Stromal cell of bone marrow (primary cell): Measurements from ENCODE around the gene MRPS23.

Experiments
- DNase-seq: peaks from one replicate; pipeline ENCODE4 v3.0.0-alpha.2; 2012; ENCODE audit warnings: low read depth

Gene MRPS23

DNA sequence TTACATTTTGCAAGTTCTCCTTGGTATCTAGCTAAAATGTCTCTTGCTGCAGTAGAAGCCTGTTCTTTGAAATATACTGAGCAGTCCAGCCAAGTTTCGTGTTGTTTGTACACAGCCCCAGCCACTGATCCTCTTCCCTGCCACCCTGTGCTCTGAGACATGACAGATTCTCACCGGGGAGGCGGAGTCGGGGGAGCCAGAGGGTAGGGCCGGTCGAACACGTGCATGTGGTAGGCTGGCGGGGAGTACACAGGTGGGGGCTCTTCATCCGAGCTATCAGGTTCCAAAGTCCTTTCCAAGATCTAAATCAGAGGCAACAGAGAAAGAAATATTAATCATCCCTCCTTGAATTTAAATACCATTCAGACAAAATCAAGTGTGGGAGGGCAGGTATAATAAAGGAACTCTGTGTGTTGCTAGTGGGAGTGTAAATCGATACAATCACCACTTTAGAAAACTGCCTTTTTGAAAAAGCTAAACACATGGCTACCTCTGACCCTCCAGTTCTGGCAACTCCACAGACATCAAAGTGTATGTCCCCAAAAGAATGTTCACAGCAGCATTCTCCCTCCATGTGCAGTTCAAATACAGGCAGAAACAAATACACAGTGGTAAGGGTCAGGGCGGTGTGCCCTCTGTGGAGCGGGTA lies 29.7 kb upstream of the MRPS23 start:
- no peak for DNase-seq

DNA sequence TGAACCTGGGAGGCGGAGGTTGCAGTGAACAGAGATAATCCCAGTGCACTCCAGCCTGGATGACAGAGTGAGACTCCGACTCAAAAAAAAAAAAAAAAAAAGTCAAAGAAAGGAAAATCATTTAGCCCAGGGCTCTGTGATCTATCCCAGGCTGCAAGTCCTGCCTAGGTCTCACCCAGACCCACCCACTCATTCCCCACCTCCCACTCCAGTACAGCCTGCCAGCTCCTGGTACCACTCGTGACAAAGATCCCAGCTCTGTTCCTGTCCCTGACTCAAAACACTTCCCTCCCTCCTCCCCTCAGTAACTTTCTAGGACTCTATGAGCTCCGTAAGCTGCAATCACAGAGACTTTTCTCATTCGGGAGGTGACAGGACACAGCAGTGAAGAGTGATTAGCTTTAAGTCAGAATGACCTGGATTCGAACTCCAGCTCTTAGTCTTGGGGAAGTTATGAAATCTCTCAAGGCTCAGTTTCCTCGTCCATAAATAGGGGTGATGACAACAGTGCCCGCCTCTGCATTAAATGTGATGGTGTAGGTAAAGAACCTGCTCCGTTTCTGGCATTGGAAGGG lies 28.0 kb upstream of the MRPS23 start:
- no peak for DNase-seq

DNA sequence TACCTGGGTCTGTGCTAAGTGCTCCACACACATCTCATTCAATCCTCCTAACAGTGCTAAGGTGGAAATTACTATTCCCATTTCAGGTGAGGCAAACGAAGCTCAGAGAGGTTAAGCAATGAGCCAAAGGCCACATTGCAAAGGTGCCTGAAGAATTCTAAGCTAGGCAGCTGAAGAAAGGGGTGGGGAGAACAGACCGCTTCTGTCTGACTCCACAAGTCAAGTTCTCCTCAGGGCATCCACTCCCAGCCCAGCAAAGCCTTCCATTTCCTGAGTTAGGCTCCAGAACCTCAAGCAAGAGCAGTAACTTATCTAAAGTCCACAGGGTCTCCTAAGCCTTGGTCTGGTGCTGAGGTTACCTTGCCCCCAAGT lies 27.0 kb upstream of the MRPS23 start:
- no peak for DNase-seq

DNA sequence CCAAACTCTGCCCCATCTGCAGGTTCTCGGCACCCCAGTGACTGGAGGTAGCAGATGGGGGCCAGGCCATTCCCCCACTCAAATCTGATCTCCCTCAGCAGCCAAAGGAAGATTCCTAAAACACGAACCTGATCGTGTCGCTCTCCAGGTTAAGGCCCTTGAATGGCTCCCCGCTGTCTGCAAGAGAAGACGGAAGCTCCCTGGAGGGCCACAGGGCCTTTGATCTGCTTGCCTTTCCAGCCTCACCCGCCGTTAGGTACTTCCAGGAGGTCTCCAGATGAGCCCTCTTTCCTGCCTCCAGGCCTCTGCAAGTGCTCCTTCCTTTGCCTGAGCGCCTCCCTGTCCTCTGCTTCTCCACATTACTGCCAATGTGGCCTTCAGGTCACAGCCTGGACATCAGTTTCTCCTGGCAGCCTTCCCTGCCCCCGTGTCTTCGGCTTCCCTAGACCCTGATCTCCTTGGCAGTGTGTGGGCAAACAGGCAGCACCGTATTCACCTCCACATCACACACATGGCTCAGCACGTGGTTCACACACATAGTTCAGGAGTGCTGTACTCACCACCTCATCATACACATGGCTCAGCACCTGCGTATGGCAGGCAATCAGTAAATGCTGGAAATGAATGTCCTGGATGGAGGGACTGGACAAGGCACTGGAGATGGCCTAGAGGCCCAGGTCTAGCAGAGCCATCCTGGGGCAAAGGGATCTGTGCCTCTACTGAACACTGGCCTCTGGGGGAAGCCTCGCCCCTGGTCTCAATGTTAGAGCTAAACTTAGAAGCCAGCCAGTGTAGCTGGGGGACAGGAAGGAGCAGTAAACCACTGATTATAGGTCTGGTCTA lies 26.4 kb upstream of the MRPS23 start:
- no peak for DNase-seq

DNA sequence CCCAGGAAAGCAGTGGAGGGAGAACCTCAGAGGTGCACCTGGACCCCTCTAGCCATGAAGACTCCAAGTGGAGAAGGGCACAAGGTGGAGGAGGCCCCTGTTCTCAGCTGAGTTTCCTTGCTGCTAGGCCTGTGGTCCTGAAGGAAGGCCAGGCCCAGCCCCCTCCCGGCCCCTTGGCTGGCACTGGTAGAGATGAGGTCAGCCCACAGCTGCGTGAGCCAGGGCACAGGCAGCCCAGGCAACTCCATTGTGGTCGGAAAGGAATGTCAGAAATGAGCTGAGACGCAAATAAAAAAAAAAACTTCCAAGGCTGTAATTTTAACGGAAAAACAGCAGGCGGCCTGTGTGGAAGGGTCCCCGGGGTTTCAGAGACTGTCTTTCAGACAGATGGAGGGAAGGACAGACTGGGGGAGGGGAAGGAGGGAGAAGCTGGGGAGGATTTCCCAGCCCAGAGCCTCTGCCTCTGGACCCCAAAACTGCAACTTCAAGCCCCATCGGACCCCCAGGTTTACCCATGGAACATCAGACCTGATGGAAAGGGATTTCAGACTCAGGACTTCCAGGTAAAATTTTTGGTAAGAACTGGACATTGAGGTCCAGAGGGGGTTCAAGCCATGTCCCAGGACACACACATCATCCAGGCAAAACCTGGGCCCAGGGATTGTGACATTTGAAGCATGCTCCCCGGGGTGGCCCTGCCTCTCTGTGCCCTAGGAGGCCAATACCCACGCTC lies 25.6 kb upstream of the MRPS23 start:
- DNase-seq: peak; percentile 94

DNA sequence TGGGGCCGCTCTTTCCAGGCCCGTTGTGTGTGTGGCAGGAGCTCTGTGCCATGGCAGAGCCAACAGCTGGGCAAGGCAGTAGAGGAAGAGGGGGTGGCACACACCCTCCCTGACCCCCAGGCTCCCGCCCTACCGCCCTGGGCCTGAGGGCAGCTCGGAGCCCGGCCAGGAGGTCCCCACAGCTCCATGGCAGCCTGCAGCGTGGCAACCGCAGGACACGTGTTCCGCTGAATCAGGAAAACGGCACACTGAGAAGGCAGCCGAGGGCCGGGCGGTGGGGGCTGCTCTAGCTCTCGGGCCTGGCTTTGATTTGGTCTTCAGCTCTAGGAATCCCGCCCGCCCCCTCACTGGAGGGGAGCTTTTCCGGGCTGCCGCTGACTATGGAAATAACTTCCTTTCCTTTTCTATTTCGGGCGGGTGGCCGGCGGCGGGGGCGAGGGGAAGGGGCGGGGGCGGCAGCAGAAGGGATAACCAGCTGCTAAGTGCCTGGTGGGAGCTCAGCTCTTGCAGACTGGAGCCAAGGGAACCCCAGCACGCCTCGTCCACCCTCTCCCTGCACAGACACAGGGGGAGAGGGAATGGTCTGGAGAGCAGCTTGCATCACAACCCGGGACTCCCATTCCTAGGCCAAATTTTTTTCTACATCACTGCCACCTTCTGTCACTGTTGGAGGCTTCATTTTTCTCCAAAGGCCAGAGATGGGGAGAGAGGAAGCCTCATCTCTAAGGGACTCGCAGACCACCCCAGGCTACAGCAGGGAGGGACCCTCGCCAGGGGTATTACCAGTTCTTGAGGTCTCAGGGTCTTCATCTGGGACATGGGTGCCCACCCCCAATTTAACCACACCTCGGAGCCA lies 24.8 kb upstream of the MRPS23 start:
- DNase-seq: peak; percentile 89

DNA sequence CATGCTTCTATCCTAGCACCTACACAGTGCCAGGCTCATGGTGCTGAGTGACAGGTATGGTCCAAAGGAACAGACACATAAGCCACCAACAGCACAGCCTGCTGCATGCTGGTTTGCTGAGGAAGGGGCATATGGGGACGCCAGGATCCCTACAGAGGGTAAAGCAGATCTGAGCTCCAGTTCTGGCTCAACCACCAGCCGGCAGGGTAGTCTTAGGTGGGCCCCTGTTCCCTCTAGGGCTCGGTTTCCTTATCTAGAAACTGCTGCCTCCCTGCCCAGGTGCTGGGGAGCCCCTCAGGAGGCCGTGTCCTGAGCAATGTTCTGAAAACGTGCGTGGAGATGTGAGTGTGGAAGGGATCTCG lies 24.2 kb upstream of the MRPS23 start:
- no peak for DNase-seq

DNA sequence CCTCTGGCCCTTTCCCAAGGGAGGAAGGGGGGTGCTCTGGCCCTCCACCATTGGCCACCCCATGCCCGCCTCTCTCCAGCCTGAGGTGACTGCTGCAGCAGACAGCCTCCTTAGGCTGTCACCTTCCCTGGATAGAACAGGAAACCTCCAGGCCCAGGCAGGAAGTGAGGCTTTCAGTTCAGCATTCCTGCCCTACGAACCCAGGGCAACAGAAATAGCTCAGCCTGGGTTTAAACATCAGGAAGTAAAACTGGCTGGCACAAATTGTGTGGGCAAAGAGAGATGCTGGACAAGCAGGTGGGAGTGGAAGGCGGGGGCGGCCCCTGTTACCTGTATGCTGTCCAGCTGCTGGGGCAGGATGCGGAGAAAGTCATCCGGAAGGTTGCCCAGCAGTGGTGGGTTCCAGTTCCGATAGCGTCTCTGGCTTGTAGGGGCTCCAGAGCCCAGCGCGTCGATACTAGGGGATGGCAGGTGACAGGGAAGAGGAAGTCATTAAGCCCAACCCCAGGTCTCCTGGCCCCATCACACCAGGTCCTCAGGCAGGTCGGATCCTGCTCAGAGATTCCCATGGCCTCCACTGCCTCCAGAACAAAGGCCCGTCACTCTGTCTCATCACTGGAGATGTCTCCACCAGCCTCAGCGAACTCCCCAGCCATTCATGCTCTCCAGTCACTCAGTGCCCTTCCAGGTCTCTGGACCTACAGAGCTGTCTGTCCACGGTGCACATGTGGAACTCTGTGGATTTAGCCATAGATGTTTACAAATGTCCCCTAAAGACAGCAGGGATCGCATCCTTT lies 23.6 kb upstream of the MRPS23 start:
- no peak for DNase-seq

DNA sequence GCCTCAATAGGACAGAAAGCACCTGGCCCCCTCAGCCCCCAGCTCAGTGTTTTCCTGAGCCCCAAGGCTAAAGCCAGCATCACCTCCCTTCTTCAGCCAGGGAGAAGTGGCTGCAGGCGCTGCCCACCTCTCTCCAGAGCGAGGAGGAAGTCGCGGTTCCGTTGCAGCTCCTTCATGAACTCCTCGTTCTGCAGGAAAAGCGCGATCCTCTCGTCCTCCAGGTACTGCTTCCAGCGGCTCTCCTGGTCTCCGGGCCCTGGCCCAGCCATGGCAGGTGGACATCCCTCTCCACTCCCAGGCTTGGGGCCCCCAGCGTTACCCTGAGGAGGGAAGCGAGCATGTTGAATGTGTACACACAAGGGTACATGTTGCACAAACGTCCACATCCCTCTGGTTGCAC lies 22.7 kb upstream of the MRPS23 start:
- no peak for DNase-seq

DNA sequence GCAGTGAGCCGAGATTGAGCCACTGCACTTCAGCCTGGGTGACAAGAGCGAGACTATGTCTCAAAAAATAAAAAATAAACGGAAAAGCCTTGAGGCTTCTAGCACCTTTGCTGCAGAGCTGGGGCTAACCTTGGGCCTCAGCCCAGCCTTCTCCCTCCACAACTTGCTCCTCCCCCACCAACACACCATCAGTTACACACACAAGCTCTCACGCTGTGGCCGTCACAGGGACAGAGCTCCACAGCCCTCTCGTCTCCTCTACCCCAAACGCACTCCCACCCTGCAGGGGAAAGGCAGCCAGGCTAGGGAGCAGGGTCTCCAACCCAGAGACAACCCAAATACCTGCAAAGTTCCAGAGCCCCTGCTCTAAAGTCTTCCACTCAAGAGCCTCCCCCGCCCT lies 22.0 kb upstream of the MRPS23 start:
- DNase-seq: no peak

DNA sequence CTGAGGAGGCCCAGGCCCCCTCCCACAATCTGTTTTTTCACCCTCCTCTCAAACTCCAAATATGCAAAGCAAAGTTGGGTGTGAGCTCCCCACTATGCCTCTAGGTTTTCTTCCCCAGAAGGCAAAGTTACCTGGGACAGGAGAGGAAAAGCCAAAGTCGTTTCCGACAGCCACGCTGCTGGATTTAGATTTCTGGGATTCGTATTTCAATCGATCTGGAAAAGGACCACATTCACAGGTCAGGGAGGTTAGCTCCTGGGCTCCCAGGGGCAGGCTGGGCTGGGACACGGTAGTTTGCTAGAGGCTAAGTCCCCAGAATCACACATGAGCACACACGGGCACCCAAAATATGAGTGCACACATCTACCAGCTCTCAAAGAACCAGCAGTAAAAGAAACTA lies 21.3 kb upstream of the MRPS23 start:
- no peak for DNase-seq

DNA sequence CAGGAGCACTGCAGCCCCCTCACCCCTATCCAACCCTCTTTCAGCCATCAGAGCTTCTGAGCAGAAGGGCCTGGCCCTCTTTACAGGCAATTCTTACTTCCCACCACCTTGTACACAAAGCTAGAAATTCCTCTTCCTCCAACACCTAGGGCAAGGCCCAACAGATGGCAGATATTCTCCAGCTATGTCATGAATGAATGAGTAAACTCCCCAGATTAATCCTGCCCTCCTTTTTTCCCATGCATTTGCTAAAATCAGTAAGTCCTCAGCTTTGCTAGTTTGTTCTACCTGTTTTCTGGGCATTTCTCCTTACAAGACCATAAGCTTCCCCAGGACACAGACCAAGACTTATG lies 20.4 kb upstream of the MRPS23 start:
- DNase-seq: no peak

DNA sequence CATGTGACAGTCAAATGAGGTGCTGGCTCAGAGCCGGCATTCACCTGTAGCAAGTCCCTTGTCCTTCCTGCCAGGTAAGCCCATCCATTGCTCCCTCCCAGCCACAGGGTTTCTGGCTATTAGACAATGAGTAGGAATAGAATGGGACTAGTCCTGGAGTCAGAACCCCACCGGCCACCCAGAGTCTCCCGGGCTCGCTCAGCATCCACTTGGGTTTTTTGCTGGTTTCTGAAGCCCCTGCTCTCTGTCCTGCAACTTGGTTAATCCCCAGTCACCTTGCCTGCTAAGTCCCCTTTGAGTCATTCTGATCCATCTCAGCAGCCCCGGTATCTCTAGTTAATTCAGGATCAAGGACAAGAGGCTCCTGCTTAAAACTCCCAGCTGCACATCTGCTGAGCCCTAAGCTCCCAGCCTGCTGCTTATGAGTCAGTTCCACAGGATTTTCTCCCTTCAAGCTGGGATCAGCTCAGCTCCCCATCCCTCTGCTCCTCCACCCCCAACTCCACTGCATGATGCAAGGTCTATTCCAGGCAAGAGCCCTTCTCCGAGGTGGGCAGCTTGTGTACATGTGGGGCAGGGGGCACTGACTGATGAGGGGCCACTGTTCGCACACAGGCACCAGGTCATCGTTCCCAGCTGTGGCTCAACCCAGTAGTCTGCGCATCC lies 19.9 kb upstream of the MRPS23 start:
- DNase-seq: peak; percentile 74

DNA sequence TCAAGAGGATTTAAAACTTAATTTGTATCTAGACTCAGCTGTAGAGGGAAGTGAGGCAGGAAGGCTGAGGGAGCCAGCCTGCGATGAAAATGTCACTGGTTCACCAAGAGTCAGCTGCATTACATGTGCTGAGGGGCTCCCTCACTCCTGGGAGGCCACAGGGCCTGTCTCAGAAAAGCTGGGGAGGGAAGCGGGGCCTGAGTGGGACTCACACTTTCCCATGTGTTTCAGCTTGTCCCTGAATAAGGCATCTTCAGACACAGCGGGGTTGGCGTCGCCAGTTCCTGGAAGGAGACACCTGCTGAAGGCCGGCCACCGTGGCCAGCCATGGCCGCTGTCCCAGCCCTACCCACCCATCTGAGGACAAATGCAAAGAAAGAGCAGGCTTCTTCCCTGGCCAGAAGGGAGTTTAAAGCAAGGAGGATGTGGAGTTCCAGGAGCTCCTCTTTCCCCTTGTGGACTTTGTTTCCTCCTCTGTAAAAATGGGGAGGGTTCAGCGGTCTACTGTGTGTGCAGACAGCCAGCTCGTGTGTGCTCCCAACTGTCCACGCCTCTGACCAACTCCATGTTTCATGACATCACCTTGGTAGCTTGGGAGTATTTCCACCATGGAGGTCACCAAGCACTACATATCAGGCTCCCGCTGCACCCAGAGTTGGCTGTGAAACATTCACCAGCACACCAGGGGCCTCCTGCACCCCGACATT lies 19.2 kb upstream of the MRPS23 start:
- DNase-seq: no peak

DNA sequence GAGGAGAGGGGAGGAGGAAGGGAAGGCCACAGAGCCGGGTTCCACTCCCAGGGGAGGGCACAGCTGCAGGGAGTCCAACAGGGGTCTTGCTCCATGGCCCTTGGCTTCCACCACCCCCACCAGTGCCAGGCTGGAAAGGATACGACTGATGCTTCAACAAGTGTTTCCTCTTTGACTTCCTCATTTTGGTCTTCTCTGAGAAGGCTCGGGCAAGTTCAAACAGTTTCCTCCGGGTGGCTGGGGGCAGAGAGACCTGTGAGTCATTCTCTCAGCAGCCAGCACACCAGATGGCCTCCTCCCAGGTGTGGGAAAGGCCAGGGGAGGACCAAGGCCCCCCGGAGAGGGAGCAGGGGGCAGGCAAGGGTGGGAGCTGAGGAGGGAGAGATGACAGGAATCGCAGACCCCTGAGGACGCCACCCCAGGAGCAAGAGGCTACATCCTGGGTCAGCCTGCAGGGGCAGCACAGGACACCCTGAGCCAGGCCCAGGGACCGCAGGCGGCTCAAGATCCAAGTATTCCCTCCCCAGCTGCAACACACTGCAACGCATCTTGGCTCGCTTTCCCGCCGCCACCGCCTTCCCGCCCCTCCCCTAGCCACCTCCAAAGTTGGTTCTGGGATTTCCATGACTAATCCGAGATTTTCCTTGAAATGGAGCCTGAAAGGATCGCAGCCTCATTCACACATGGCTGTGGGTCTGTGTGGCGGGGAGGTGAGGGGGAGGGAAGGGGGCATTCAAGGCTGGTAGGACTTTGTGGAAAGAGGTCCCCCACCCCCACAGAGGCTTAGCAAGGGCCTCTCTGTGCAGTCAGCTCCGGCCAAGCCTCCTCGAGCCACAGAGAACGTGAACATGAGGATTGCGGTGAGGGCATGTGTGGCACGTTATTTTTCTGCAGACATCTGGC lies 18.4 kb upstream of the MRPS23 start:
- peak; percentile 84 for DNase-seq

DNA sequence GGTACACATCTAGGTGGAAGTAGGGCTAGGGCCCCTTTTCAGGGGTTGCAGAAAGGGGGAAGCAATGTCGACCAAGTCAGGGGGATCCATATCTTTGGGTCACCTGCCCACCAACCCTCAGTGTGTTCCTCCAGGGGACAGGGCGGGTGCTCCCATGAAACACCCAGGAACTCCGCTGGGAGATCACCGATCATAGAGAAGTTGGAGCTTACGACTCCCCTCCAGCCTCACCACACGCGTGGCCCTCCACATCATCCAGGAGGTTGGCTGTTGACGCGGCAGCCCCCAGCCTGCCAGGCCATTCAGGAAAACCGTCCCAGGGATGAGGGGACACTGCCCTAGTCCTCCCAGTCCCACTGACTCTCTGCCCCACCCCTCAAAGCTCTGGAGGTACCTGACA lies 17.3 kb upstream of the MRPS23 start:
- no peak for DNase-seq

DNA sequence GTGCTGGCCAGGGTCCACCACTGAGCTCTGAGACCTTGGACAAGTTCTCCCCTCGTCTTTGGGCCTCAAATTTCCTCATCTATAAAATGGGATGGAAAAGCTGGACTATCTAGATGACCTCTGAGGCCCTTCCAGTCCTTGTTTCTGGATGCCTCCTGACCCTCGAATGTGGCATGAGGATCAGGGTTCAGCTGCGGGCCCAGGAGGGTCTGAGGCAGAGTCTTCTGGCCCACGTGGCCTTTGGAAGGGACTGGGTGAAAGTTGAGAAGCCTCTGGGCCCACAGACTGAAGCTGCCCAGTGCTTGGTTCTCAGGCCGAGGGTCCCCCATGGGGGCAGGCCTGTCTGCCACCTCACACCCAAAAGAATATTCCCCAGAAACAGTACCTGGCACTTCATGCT lies 16.9 kb upstream of the MRPS23 start:
- DNase-seq: no peak

DNA sequence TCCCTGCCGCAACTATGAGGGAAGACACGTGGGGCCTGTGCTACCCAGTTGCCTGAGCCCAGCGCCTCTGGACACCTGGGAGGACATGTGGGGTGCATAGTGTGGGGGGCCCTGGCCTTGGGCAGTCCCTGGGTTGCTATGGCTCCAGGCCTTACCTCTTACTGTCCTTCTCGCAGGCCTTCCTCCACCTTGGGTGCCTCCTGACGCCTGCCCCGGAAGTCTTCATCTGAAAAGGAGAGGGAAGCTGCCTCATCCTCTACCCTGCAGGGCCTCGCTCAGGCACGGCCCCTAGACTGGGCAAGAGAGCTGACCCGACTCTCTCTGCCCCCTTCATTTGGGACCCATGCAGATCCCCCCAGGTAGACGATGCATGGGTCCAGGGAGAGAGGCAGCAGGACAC lies 16.5 kb upstream of the MRPS23 start:
- DNase-seq: no peak

DNA sequence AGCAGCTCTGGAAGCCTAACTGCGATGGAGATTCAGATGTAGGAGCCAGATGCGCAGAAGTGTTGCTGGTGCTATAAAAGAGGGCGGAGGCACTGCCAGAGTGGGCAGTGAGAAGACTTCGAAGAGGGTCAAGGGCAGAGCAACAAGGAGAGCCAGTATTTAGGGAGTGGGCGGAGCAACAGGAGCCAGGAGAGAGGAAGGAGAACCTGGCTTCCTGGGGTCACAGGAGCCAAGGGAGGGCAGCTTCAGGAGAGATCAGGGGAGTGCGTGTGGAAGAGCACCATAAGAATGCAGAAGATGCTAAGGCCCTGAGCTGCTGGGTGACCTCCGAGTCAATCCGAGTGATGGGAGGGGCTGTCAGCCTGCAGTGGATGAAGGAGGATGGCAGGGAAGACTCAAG lies 14.4 kb upstream of the MRPS23 start:
- no peak for DNase-seq
